ENCODE results near the gene TENM3. TPM values are rescaled to one million over a fixed set of nuclear protein-coding genes. Genes with fewer than 3 reads are reported as not detected.

Gene TENM3
- total RNA-seq, 1 experiment from 2014 or later, result 71.0 TPM

DNA sequence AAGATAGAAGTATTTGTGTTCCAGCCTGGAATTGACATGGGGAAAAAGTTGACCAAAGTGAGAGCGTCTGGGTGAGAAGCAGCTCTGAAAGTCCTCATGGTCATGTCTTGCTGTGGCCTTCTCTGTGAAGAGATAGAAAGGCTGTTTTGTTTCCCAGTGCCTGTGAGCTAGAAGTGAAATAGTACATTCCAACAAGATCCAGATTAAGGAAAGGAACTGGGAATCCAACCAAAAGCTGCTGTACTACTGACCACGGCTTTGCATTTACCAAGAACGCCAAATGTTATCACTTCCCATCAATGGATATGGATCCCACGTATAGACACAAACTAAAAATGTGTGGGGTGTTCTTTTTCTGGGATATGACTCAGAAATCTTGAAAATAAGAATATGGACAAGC is 51.2 kb downstream of the TENM3 start (continued):
- TF ChIP-seq PRRX2 (CRISPR knock-in tag; IDR thresholded peaks at IDR 0.05), result no peak

DNA sequence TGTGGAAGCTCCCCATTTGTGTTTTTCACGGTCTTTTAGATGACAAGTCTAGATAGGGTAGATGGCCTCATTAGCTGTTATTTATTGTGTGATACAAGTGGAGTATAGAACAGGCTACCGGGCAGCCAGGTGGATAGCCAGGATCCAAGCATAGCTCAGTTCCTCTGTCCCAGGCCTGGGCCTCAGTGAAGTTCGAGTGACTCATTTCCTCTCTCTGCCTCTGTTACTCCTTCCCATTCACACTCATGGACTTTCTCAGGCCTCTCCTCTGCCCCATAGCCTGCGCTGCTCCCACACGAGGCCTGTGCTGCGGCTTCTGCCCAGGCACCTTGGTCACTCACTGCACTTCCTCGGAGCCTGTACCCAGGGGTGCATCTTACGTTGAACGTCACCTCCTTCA is 54.5 kb downstream of the TENM3 start:
- H3K9me3 Mint-ChIP-seq, result no peaks in the 10 kb centered on the region
- ATAC-seq (peak; percentile 51), DNase-seq (ENCODE audit: low spot score) (no peak)
- ChIA-PET POLR2A (no interaction called here), CTCF (no interaction called here)
- TF ChIP-seq ZBTB21 (CRISPR knock-in tag; IDR thresholded peaks at IDR 0.05; ENCODE audit: borderline replicate concordance) (no peak), NFYB (CRISPR knock-in tag; conservative IDR thresholded peaks at IDR 0.05; ENCODE audit: low read depth) (no peak), ATF1 (CRISPR knock-in tag; IDR thresholded peaks at IDR 0.05) (no peak), HMGA2 (CRISPR knock-in tag; IDR thresholded peaks at IDR 0.05) (no peak), KAT7 (CRISPR knock-in tag; IDR thresholded peaks at IDR 0.05; ENCODE audit: borderline replicate concordance) (no peak), NFE2L1 (CRISPR knock-in tag; IDR thresholded peaks at IDR 0.05) (no peak), NFATC4 (CRISPR knock-in tag; IDR thresholded peaks at IDR 0.05) (no peak)
- TF ChIP-seq, protein P1, sequence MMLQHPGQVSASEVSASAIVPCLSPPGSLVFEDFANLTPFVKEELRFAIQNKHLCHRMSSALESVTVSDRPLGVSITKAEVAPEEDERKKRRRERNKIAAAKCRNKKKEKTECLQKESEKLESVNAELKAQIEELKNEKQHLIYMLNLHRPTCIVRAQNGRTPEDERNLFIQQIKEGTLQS (CRISPR knock-in tag; conservative IDR thresholded peaks at IDR 0.05), result no peak
- TF ChIP-seq, protein P2, sequence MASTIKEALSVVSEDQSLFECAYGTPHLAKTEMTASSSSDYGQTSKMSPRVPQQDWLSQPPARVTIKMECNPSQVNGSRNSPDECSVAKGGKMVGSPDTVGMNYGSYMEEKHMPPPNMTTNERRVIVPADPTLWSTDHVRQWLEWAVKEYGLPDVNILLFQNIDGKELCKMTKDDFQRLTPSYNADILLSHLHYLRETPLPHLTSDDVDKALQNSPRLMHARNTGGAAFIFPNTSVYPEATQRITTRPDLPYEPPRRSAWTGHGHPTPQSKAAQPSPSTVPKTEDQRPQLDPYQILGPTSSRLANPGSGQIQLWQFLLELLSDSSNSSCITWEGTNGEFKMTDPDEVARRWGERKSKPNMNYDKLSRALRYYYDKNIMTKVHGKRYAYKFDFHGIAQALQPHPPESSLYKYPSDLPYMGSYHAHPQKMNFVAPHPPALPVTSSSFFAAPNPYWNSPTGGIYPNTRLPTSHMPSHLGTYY (CRISPR knock-in tag; IDR thresholded peaks at IDR 0.05), result no peak
- TF ChIP-seq, protein P3, sequence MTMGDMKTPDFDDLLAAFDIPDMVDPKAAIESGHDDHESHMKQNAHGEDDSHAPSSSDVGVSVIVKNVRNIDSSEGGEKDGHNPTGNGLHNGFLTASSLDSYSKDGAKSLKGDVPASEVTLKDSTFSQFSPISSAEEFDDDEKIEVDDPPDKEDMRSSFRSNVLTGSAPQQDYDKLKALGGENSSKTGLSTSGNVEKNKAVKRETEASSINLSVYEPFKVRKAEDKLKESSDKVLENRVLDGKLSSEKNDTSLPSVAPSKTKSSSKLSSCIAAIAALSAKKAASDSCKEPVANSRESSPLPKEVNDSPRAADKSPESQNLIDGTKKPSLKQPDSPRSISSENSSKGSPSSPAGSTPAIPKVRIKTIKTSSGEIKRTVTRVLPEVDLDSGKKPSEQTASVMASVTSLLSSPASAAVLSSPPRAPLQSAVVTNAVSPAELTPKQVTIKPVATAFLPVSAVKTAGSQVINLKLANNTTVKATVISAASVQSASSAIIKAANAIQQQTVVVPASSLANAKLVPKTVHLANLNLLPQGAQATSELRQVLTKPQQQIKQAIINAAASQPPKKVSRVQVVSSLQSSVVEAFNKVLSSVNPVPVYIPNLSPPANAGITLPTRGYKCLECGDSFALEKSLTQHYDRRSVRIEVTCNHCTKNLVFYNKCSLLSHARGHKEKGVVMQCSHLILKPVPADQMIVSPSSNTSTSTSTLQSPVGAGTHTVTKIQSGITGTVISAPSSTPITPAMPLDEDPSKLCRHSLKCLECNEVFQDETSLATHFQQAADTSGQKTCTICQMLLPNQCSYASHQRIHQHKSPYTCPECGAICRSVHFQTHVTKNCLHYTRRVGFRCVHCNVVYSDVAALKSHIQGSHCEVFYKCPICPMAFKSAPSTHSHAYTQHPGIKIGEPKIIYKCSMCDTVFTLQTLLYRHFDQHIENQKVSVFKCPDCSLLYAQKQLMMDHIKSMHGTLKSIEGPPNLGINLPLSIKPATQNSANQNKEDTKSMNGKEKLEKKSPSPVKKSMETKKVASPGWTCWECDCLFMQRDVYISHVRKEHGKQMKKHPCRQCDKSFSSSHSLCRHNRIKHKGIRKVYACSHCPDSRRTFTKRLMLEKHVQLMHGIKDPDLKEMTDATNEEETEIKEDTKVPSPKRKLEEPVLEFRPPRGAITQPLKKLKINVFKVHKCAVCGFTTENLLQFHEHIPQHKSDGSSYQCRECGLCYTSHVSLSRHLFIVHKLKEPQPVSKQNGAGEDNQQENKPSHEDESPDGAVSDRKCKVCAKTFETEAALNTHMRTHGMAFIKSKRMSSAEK (CRISPR knock-in tag; IDR thresholded peaks at IDR 0.05; ENCODE audit: borderline replicate concordance), result no peak
- TF ChIP-seq, protein P4, sequence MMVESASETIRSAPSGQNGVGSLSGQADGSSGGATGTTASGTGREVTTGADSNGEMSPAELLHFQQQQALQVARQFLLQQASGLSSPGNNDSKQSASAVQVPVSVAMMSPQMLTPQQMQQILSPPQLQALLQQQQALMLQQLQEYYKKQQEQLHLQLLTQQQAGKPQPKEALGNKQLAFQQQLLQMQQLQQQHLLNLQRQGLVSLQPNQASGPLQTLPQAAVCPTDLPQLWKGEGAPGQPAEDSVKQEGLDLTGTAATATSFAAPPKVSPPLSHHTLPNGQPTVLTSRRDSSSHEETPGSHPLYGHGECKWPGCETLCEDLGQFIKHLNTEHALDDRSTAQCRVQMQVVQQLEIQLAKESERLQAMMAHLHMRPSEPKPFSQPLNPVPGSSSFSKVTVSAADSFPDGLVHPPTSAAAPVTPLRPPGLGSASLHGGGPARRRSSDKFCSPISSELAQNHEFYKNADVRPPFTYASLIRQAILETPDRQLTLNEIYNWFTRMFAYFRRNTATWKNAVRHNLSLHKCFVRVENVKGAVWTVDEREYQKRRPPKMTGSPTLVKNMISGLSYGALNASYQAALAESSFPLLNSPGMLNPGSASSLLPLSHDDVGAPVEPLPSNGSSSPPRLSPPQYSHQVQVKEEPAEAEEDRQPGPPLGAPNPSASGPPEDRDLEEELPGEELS (CRISPR knock-in tag; IDR thresholded peaks at IDR 0.05), result no peak
- TF ChIP-seq, protein P5, sequence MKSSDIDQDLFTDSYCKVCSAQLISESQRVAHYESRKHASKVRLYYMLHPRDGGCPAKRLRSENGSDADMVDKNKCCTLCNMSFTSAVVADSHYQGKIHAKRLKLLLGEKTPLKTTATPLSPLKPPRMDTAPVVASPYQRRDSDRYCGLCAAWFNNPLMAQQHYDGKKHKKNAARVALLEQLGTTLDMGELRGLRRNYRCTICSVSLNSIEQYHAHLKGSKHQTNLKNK (CRISPR knock-in tag; IDR thresholded peaks at IDR 0.05), result no peak
- H3K36me3 Mint-ChIP-seq, result no peaks in the 10 kb centered on the region
- H3K4me3 Mint-ChIP-seq, result no peak overlapping the region
- H3K27ac Mint-ChIP-seq, result 0 out of 2 replicates have a peak overlapping the region, but pooled peaks have one; percentile 46
- H3K4me1 Mint-ChIP-seq, result peaks cover 27% of the 10 kb centered on the region
- no peaks in the 10 kb centered on the region for H3K27me3 Mint-ChIP-seq (ENCODE audit: low read depth)

DNA sequence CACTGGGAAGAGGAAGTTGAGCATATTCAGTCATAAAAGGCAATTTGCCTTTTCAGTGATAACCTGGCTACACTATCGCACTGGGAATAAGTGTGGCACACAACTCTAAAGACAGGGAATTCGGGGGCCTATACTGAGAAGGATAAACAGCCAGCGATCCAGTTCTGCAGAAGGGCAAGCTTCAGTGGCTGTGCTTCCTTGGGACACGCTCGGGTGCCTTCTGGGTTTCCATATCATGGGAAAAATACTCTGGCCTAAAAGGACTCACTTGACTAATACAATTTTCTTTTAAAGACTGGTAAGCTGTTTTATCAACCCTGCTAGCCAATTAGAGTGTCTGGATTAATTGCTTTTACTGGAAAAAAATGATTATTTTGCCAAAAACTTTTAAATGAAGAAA is 58.5 kb downstream of the TENM3 start:
- Mint-ChIP-seq H3K4me1 (peaks cover 17% of the 10 kb centered on the region), H3K36me3 (no peaks in the 10 kb centered on the region), H3K9me3 (no peaks in the 10 kb centered on the region), H3K27me3 (ENCODE audit: low read depth) (no peaks in the 10 kb centered on the region), H3K4me3 (no peak overlapping the region), H3K27ac (no peak overlapping the region)
- ATAC-seq, result no peak
- ChIA-PET POLR2A (no interaction called here), CTCF (no interaction called here)
- TF ChIP-seq TEAD4 (CRISPR knock-in tag; IDR thresholded peaks at IDR 0.05), result no peak
- TF ChIP-seq SOX15 (CRISPR knock-in tag; IDR thresholded peaks at IDR 0.05), result no peak
- TF ChIP-seq, protein P6, sequence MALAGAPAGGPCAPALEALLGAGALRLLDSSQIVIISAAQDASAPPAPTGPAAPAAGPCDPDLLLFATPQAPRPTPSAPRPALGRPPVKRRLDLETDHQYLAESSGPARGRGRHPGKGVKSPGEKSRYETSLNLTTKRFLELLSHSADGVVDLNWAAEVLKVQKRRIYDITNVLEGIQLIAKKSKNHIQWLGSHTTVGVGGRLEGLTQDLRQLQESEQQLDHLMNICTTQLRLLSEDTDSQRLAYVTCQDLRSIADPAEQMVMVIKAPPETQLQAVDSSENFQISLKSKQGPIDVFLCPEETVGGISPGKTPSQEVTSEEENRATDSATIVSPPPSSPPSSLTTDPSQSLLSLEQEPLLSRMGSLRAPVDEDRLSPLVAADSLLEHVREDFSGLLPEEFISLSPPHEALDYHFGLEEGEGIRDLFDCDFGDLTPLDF (CRISPR knock-in tag; IDR thresholded peaks at IDR 0.05), result no peak
- TF ChIP-seq, protein P2 (CRISPR knock-in tag; IDR thresholded peaks at IDR 0.05), result no peak
- no peak for TF ChIP-seq ETV6 (CRISPR knock-in tag; IDR thresholded peaks at IDR 0.05)
- no peak for TF ChIP-seq MXD4 (CRISPR knock-in tag; IDR thresholded peaks at IDR 0.05; ENCODE audit: borderline replicate concordance)
- TF ChIP-seq JAZF1 (CRISPR knock-in tag; IDR thresholded peaks at IDR 0.05), result no peak
- TF ChIP-seq CREM (CRISPR knock-in tag; IDR thresholded peaks at IDR 0.05), result no peak
- no peak for DNase-seq (ENCODE audit: low spot score)
